Activated CD4-positive, alpha-beta T cell treated with anti-CD3 and anti-CD28 coated beads for 48 hours (primary cell): ENCODE data around the gene PA2G4.
"Not testable (repeated sequence)": the region's sequence is repeated elsewhere in the genome, so short reads cannot be mapped to it uniquely, and the experiment has no call there.

Source experiments
- DNase-seq: peaks from one replicate; pipeline ENCODE4 v3.0.0-alpha.2; 2020

PA2G4 gene

GRCh38 chr12:56154818-56155217 lies 50.5 kb downstream of the PA2G4 start:
- DNase-seq, result no peak

- no peak for DNase-seq
Observed at GRCh38 chr12:56155256-56155845, 51.0 kb downstream of the PA2G4 start.

GRCh38 chr12:56156464-56157200 lies 52.3 kb downstream of the PA2G4 start:
- not testable (repeated sequence) for DNase-seq

- peak; percentile 75 for DNase-seq
Observed at GRCh38 chr12:56157201-56158028, 53.1 kb downstream of the PA2G4 start.

GRCh38 chr12:56158029-56158925 lies 53.9 kb downstream of the PA2G4 start, which contains the start of gene MYL6:
Gene MYL6, plus strand, starts transcription at chr12:56158359. Its CDS starts 43 bp downstream, at chr12:56158402.
- peak; percentile 95 for DNase-seq

GRCh38 chr12:56158926-56159461 lies 54.6 kb downstream of the PA2G4 start:
- peak; percentile 38 for DNase-seq

DNA sequence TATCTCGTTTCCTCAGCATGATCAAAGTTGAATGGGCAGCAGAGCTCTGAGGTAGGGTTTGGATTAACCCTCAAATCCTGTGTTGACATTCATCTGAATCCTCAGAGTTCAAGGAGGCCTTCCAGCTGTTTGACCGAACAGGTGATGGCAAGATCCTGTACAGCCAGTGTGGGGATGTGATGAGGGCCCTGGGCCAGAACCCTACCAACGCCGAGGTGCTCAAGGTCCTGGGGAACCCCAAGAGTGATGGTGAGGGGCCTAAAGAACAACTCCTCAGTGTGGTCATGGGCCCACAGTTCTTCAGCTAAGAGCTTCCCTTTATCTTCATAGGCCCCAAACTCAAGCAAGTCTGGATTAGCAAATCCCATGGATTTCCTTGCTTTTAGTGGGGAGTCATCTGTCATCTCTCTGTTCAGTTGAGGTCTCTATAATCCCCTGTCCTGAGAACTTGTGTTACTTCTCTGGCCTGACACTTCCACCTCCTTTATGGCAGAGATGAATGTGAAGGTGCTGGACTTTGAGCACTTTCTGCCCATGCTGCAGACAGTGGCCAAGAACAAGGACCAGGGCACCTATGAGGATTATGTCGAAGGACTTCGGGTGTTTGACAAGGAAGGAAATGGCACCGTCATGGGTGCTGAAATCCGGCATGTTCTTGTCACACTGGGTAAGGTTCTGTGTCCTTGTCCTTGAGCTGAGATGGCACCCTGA lies 55.3 kb downstream of the PA2G4 start:
- DNase-seq, result no peak

DNA sequence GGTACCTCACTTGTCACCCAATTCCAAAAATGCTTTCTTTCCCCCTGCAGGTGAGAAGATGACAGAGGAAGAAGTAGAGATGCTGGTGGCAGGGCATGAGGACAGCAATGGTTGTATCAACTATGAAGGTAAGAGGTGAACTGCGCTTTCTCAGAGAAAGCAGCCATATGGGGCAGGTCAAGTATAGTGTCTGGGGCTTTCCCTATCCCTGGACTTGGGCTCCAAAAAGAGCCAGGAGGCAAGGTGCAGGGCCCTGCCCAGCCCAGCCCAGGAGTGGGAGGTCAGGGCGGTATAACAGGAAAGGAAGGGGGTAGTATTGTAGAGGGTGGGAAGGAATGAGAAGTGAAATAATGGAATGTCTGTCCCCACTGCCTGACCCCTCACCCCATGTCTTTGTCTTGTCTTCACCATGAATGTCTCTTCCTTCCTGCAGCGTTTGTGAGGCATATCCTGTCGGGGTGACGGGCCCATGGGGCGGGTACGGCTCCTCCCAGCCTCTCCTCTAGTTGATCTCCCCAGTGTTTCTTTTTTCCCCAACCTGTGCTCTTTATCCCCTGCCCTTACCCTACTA lies 55.9 kb downstream of the PA2G4 start:
- peak; percentile 73 for DNase-seq

DNA sequence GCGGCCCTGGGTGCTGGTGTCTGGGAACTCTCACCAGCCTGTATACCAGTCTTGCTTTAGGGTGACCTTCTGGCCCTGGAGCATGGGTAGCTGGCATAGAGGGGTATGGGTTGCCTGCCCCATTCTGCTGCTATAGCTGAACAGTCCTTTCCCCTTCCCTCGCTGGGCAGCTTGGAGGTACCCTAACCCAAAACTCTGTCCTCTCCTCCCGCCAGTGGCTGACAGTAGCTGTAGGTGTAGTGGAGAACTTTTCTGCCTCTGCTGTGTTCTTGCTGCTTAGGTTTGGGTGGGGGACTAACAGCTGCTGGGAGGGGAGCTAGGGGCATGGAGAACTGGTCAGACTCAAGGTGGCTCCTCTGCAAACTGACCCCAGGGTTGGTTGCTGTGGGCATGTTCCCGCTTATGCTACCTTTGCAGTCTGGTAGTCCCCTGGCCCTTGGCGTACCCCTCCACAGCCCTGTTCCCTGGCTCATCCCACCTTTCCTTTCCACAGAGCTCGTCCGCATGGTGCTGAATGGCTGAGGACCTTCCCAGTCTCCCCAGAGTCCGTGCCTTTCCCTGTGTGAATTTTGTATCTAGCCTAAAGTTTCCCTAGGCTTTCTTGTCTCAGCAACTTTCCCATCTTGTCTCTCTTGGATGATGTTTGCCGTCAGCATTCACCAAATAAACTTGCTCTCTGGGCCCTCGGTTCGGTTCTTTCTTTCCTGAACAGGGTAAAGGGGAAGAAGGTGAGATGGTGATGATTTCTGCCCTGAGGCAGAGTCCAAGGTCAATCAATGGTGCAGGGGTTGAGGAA lies 56.7 kb downstream of the PA2G4 start:
- DNase-seq, result no peak

- DNase-seq, result no peak
Observed at GRCh38 chr12:56161690-56162351, 57.5 kb downstream of the PA2G4 start.

- no peak for DNase-seq
Observed at GRCh38 chr12:56162468-56163290, 58.3 kb downstream of the PA2G4 start.
